ENCODE measurements around the gene OTOP2.
"Not testable (repeated sequence)": the region's sequence is repeated elsewhere in the genome, so short reads cannot be mapped to it uniquely, and the experiment has no call there.

Gene OTOP2

GRCh38 chr17:74954665-74955421, 30.8 kb downstream of the OTOP2 start:
- peak; percentile 51 for DNase-seq

DNA sequence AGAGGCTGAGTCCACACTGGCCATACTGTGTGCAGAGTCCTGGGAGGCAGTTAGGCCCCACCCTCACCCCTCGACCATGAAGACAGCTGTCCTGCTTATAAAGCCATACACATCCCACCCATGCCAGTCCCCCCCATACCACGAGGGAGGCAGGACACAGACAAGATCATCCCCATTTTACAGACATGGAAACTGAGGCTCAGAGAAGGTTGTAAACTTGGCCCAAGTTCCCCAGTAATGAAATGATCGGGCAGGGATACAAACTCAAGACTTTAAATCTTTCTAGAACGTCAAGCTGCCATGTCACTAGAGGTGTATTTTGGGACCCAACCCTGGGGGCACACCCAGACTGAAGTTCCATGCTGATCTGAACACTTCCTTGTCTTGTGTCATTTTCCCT, 32.0 kb downstream of the OTOP2 start:
- no peak for DNase-seq

DNA sequence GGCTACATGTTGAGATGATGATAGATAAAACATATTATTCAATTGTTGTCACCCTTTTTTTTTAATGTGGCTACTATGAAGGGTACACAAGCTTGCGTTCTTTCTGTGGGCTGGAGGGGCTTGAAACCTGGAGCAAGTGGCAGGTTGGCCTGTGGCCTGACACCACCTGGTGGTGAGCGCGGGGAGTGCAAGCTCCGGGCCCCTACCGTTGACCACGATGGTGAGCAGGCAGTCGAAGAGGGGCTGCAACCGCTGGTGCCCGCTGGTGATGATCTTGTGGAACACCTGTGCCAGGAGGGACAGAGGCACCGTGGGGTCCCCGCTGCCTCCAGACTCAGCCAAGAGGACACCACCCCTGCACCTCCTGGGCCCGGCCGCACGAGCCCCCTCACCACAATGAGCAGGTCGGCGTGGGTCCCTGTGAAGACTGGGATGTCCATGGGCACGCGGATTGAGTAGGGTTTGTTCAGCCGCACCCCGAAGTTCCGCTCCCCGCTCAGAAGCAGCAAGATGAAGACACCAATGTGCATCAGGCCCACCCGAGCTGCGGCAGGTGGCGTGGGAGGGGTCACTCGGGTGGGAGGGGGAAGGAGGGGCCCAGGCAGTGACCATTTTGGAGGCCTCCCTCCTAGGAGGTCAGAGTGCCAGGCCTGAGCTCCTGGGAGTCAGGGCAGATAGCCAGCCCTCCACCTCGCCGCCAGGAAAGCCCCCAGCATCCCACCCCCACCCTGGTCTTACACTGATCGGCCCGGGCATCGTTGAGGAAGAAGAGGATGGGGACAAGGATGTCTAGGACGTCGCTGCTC, 34.1 kb downstream of the OTOP2 start:
- peak; percentile 82 for DNase-seq

DNA sequence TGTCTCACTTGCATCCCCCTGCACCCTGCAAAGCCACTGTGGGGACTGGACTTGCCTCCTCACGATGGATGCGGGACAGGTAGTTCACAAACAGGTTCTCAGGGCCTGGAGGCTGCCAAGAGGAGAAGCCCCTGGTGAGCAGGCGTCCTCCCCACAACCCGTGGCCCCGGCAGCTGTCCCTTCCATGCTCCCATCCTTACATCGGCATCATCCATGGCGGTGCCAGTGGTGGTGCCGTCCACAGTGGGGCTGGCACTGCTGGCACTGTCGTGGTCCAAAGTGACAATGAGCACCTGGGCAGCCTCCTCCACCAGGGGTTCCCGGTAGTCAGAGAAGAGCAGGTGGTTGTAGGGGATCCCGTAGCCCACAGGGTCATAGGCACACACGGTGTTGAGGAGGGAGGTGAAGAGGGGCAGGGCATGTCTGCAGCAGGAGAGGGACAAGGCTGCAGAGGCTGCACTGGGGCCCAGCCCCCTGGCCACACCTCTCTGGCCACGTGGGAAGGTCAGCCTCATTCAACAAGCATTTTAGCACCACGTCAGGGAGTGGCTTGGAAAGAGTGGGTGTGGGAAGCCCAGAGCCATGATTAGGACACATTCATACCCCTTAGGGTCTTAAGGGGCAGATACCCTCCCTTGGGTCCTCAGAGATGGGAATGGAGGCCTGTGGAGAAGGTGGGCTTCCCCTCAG, 35.9 kb downstream of the OTOP2 start:
- DNase-seq, result peak; percentile 44

DNA sequence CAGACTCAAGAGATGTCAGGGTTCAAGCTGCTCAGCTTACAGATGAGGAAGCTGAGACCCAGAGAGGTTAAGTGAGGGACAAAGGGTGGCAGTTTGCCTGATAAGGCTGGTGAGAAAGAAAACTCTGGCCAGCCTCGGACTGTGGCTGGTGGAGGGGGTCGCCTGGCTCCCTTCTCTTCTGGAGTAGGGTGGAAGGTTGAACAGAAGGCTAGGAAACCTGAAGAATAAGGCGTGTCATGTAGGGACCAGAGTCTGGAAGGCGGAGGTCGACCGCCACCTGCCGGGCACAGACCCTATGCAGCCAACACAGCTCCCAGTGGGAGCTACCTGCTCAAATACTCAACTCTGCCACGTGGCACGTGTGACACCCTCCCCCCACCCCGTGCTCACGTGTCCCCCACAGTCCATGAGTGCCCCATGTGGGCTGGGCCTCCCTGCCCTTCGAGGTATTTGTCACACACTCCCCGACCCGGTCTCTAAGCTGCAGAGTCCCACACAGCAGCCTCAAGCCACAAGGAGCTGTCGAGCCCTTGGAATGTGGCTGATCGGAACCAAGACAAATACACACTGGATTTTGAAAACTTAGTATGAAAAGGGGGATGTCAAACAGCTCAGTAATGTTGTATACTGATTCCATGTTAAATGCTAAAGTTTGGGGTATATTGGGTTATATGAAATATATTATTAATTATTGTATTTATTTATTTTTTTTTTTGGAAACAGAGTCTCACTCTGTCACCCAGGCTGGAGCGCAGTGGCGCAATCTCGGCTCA, 36.7 kb downstream of the OTOP2 start:
- DNase-seq, result peak; percentile 82

DNA sequence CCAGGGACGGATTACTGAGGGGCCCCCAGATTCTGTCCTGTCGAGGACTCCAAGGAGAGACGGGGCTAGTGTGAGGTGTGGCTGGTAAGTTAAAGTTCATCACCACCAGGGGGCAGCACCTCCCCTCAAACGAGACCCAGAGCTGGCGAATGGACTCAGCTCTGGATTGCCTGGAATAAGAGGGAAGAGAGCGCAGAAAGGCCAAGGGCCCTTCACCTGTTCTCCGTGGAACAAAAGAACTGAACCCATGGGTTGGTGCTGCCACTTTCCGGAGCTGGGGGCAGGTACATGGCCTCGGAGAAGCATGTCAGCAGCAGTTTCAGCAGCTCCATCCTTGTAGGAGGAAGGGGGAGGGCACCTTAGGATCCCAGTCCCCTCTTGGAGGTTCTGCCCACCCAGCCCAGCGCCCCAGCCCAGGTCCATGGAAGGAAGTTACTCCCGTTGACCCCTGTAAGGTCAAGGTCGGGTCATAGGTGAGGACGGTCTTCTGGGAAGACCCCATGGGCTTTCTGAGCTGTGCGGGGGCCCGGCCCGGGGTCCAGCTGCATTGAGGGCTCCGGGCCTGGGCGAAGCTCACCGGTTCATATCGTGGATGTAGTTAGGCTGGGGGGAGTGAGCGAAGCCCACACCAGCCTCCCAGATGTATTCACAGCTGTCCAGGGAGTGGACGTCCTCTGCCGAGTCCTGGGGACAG, 37.7 kb downstream of the OTOP2 start:
- DNase-seq, result peak; percentile 84

- DNase-seq, result no peak
Measured at GRCh38 chr17:74962622-74963394, 38.7 kb downstream of the OTOP2 start.

DNA sequence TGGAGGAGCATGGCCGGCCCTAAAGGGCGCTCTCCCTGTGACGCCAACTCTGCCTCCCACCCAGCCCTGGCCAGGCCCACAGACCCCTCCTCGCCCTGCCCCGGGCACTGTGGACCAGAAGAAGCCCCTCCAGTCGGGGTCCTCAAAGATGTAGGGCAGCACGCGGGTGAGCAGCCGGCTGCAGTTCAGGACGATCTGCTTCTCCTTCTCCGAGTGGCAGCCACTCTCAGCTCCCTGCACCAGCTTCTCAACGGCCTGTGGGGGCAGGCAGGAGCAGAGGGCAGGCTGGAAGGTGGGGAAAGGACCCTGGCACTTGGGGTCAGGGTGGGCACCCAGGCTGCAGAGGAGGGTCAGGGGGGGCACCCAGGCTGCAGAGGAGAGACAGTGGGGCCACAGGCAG, 39.6 kb downstream of the OTOP2 start:
- DNase-seq, result no peak

DNA sequence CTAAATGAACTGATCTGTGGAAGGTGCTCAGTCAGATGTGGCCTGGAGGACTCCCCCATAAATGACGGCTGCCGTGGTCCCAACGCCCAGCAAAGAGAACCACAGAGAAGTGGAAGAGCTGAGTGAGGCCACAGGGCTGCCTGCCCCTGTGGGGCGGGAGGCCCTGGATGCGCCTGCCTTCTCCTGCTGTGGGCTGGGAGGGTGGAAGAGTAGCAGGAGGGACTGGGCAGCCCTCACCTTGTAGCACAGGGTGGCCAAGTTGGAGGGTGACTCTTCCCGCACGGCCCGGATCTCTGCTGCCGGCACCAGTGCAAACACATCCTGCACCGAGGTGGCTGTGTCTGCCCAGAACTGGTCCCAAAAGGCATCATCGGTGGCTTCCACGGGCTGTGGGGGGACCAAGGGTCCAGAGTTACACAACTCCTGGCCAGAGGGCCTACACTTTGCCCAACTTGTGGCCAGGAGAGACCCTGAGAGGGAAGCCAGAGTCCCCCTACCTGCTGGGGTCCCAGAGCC, 40.2 kb downstream of the OTOP2 start:
- no peak for DNase-seq

GRCh38 chr17:74964988-74965622, 41.0 kb downstream of the OTOP2 start:
- no peak for DNase-seq

DNA sequence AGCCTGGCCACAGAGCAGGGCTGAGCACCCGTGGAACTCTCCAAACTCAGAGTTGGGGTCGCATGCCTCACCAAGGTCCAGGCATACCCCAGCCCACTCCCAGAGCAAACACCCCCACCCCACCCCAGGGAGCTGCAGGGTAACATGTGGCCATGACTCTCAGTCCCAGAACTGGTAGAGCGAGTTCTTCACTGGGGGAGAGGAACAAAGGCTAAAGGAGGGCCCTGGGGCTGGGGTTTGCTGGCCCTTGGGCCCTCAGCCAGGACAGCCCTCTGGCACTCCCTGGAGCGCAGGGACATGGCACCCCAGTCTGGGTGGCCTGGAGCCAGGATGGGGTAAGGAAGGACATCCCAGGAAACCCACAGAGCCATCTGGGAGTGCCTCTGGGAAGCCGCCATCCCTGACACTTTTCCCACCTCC, 44.3 kb downstream of the OTOP2 start:
- no peak for DNase-seq

GRCh38 chr17:74969501-74969900, 45.4 kb downstream of the OTOP2 start:
- DNase-seq, result not testable (repeated sequence)

- no peak for DNase-seq
Measured at GRCh38 chr17:74970395-74970794, 46.3 kb downstream of the OTOP2 start.

GRCh38 chr17:74971069-74971841, 47.2 kb downstream of the OTOP2 start:
- no peak for DNase-seq

- DNase-seq, result no peak
Measured at GRCh38 chr17:74971842-74972106, 47.7 kb downstream of the OTOP2 start.

- no peak for DNase-seq
Measured at GRCh38 chr17:74972107-74972972, 48.3 kb downstream of the OTOP2 start, which contains the start of gene HID1. Gene HID1, minus strand, starts transcription at chr17:74972759. Its CDS starts 103 bp downstream, at chr17:74972656.

- no peak for DNase-seq
Measured at GRCh38 chr17:74972973-74973328, 48.9 kb downstream of the OTOP2 start.

DNA sequence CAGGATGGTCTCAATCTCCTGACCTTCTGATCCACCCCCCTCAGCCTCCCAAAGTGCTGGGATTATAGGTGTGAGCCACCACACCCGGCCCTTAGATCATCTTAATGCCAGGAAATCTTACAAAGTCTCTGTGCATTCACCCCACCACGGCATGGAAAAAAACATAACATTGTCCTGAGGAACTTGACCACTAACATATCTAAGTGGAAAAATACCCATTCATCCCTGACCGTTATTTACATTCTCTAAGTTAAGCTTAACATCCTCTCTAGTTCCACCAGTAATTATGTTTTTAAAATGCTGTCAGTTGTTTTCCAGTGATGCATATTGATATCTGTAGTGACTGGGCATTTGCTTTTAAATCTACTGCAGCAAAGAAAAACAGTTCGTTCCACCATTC, 51.9 kb downstream of the OTOP2 start:
- DNase-seq, result no peak

GRCh38 chr17:74977802-74978201, 53.7 kb downstream of the OTOP2 start:
- no peak for DNase-seq

Measured in OCI-M1 (cell line).